GM19324 (cell line): ENCODE results near the gene MISP3.

Experiments
- ATAC-seq: cut with Tn5 transposase; IDR thresholded peaks from one replicate; pipeline ENCODE4 v1.9.1; 2021; ENCODE audit warnings: mild to moderate bottlenecking, moderate library complexity; ENCODE audit not compliant: unreplicated experiment, low FRiP score

Gene MISP3

DNA sequence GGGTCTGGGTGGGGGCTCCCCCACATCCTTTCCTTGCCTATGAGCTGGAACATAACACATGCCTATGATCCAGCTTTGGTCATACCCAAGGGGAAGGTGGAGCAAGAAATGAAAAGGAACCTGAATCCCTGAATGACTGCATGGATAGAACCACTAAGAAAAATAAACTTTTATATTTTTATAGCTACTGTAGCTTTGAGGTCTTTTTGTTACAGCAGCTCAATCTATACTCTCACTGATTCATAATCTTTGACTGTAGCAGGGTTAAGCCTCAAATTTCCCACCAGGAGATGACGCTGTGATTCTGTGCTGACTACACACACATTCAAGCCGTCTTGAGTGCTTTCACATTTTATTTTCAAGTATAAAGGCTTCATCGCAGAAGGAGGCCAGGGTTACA is 19.6 kb upstream of the MISP3 start:
- ATAC-seq = no peak

DNA sequence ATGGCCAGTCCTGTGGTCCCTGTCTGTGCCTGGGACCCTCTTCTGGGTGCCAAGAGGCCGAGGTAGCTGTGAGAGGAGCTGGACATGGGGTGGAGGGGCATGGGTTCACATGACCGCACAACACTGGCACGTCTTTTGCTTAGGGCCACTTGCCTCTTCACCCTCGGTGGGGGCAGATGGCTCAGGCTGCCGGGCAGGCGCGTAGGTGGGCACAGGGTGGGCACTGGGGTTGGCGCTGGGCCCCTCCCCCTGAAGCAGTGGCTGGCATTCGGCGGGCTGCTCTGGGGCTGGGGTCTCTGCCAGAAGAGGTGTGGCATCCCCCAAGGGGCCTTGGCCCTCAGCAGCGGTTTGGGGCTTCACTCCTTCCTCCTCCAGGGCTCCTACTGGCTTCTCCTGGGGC is 19.1 kb upstream of the MISP3 start:
- no peak for ATAC-seq

DNA sequence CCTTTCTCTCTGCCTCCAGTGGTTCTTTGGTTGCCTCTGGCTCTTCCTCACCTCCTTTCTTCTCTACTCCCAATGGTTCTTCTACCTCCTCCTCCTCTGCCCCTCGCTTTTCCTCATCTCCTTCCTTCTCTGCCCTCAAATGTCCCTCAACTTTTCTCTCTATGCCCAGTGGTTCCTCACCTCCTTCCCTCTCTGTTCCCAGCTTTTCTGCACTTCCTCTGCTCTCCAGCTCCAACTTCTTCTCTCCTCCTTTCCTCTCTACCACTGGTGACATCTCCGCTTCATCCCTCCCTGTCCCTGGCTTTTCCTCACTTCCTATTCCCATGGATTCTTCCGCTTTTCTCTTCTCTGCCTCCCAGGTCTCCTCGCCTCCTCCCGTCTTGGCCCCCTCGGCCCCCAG is 18.5 kb upstream of the MISP3 start:
- ATAC-seq = no peak

DNA sequence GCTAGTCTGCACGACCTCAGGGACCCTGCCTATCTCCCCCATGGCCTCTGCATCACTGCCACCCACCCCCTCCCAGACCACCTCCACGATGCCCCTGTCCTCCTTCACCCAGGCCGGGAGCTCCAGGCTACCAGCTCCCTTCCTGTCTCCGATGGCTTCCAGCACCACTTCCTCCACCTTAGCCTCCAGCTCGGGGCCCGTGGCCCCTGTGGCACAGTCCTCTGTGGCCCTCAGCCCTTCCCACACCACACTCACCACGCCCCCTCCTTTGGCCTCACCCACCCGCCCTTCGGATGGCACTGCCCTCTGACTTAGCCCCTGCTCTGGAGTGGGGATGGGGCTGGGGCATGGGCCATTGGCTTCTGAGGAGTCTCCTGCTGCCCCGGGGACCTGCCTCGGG is 17.9 kb upstream of the MISP3 start:
- ATAC-seq = no peak

DNA sequence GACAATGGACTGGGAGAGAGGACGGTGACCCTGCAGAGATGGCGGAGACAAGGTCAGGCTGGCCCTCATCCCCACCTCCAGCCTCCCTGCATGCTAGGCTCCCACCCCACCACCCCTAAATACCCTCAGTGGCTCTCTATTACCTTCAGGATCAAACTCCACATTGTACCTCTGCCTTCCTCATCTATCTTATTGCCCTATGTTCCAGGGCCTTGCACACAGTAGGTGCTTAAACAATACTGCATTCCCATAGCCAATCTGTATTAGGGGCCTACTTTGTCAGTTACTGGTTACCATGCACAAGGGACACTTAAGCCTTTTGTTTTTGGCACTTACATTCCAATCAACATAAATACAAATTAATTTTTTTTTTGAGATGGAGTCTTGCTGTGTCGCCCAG is 17.2 kb upstream of the MISP3 start:
- no peak for ATAC-seq

DNA sequence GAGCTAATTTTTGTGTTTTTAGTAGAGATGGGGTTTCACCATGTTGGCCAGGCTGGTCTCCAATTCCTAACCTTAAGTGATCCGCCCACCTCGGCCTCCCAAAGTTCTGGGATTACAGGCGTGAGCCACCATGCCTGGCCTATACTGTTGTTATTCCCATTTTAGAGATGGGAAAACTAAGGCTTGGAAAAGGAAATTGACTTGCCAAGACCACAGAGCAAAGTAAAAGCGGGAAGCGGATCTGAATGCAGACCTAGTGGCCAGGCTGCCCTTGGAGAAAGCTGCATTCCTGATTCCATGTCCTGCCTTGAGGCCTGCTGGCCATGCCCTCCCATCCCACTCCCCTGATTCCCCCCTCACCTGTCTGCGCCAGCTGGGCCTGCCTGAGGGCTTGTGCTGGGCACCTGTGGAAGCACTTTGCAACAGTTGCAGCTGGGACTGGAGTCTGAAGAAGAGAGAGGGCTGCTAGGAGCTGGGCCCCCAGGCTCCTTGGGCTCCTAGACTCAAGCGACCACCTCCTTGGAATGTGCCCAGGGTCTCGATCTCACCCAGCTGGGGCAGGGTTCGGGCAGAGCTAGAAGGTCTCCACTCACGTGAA is 16.4 kb upstream of the MISP3 start:
- ATAC-seq = no peak

DNA sequence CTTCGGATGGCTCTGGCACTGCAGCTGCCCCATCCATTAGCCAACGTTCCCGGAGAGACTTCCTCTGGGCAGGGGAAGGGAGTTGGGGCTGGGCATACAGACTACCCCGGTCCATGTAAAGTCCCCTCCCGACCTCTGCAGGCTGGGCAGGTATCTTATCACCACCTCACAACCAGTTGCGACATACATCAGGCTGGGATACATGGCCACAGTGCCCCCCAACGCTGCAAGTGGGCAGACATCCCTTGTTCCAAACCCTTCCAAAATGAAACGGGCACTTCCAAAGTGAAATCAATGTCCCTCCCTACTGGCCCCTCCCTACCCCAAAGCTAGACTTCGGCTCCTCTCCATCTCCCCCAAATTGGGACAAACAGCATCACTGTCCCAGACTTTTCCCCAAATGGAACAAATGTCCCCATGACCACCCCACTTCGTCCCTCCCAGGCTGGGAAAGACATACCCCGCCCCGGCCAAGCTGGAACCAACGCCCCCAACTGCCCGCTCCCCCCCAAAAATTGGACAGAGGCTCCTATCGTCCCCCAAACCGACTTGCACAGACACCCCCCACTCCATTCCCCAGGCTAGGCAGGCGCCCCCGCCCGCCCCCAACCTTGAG is 15.7 kb upstream of the MISP3 start:
- no peak for ATAC-seq

DNA sequence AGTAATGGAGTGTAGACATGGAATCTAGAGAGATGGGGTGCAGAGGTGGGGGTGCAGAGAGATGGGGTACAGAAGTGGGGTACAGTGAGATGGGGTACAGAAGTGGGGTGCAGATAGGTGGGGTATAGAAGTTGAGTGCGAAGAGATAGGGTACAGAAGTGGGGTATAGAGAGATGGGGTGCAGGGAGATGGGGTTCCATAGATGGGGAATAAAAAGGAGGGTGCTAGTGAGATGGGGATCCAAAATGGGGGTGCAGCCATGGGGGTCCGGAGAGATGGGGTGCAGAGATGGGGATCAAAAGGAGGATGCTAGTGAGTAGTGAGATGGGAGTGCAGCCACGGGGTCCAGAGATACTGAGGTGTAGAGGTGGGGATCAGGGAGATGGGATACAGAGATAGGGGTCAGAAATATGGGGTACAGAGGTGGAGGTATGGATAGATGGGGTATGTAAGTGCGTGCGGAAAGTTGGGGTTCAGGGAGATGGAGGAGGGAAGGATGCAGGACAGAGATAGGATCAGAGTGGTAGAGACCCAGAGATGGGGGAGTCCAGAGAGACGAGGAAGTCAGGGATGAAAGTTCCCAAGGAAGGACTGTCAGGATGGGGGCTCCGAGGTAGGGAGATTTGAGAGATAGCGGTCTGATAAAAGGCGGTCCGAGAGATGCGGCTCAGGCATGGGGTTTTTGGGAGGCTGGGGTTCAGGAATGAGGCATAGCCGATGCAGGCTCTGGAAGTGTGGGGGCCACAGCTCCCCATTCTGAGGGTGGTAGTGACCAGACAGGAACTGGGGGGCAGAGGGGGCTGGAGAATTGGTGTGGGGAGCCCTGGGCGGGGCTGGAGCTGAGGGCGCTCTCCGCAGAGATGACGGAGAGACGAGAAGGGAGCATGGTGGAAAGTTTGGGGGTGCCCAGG is 14.1 kb upstream of the MISP3 start:
- ATAC-seq = no peak

DNA sequence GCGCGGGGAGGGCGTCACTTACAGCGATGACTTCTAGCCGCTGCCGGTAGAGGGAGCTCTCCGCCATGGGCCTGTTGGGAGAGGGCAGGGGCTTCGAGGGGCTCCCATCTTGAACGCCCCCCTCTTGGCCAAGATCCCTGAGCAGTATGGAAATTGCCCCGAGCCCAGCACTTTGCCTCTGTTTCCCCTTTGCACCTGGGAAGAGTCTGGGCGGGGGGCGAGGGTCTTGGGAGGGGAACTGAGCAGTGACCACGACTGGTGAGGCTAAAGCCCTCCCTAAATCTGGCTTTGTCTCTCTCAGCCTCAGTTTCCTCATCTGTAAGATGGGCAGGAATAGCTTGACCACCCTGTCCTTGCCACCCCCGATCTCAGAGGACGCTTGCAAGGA is 13.5 kb upstream of the MISP3 start:
- ATAC-seq = no peak

DNA sequence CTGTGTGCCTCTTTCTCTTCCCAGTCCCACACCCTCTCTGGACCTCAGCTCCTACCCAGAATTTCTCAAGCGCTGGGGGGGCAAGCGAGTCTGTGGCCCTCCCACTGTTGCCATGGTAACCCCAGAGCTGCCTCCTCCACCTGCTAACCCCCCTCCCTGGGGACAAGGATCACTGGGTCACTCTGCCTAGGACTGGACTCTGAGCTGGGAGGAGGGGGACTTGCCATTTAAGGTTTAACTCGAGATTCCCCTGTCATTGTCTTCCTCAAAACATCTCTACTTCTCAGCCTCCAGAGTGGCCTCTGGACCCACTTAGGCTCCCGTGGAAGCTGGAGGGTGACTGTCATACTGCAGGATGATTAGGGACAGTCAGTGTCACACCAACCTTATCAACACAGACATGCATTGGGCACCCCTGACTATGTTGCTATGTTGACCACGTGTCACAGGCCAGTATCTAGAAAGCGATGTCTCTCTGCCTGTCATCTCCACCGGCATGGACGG is 12.9 kb upstream of the MISP3 start:
- no peak for ATAC-seq

DNA sequence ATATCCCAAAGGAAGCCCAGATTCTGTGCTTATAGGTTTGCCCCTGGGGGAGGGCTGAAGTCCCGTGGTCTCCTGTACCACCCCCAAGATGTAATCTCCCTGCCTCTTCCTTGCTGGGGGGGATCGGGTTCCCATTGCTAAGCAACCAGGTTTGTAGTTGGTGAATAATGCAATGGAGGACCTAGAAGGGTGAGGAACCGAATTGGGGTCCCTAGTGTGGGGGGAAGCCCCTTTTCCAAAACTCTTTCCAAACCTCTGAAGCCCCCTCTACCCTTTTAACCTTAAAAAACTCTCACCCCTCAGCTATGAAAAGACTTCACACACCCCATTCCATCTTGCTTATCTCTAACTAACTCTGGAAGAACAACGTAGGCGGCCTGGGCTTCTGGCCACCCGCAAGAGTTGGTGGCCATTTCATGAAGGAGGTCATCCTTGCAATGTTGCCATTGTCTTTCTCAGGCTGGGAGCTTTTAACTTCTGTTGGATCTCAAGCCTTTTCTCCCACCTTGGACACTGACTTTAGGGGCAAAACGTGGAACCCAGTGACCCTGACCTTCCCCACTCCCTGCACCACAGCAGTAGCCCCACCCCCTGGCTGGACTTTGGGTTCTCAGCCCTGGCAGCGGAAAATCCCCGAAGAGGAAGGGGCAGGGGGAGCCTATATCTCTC is 11.4 kb upstream of the MISP3 start:
- ATAC-seq = no peak

DNA sequence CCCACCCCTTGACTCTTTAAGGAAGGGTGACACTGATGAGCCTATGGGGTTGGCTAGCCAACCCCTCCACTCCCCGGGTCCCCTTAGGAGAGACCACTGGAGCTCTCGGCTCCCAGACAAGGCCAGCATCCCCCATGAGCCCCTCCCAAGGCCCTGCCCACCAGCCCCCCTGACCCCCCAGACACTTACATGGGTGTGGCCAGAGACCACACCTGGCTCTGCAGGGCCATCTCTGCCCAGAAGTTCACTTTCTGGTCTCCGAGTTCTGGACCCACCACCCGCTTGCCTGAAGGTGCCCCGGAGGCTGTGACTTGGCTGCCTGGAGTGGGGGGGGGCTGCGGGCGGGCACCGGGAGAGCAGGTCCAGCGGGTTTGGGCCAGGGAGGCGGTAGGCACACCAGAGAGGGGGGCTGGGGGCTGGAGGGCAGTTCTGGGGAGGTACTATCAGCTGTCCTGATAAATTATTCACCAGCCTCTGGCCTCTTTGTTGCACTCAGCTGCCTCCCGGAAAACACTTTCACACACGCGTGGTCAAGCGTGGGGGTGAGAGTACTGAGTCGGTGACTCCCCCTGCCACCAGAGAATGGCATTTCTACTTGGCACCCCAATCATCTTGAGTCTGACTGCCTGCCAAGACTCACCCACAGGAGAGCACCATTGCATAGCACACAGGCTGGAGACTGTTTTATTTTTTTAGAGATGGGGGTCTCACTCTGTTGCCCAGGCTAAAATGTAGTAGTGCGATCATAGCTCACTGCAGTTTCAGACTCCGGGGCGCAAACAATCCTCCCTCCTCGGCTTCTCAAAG is 10.6 kb upstream of the MISP3 start, which contains the start of gene PALM3:
TSS of gene PALM3 (minus strand) at position 326 of the 807 bp plus-strand sequence. CDS start at position 230, 96 bp downstream.
- ATAC-seq = no peak

DNA sequence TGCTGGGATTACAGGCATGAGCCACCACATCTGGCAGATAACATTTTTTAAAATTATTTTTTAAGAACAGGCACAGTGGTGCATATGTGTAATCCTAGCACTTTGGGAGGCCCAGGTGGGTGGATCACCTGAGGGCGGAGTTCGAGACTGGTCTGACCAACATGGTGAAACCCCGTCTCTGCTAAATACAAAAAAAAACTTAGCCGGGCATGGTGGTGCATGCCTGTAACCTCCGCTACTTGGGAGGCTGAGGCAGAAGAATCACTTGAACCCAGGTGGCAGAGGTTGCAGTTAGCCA is 10.1 kb upstream of the MISP3 start:
- no peak for ATAC-seq

DNA sequence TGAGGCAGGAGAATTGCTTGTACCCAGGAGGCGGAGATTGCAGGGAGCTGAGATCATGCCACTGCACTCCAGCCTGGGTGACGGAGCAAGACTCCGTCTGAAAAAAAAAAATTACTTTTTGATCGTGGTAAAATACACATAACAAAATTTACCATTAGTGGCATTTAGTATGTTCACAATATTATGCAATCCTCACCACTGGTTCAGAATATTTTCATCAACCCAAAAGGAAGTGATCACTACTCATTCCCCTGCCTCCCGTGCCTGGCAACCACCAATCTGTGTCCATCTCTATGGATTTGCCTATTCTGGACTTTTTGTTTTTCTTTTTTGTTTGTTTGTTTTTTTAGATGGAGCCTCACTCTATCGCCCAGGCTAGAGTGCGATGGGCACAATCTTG is 9.5 kb upstream of the MISP3 start:
- no peak for ATAC-seq

DNA sequence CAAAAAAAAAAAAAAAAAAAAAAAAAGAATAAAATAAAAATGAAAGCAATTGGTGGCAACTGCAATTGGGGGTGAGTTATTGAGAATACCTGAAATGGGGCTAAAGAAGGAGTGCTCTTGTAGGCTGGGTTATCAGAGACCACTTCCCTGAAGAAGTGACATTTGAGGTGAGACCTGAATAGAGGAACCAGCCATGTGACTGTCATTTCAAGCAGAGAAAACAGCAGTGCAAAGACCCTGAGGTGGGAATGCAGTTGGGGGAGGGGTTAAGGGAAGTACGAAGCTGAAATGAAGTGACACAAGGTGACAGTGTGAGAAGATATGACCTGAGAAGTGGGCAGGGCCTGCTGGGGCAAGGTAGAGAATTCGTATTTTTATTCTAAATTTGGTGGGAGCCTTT is 6.5 kb upstream of the MISP3 start:
- no peak for ATAC-seq

DNA sequence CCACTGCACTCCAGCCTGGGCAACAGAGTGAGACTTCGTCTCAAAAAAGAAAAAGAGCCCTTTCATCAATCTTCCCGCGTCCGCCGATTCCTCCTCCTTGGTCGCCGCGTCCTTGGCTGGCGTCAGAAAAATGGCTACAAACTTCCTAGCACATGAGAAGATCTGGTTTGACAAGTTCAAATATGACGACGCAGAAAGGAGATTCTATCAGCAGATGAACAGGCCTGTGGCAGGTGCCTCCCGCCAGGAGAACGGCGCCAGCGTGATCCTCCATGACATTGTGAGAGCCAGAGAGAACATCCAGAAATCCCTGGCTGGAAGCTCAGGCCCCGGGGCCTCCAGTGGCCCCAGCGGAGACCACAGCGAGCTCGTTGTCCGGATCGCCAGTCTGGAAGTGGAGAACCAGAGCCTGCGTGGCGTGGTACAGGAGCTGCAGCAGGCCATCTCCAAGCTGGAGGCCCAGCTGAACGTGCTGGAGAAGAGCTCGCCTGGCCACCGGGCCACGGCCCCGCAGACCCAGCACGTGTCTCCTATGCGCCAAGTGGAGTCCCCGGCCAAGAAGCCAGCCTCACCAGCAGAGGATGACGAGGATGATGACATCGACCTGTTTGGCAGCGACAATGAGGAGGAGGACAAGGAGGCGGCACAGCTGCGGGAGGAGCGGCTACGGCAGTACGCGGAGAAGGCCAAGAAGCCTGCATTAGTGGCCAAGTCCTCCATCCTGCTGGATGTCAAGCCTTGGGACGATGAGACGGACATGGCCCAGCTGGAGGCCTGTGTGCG is 2.1 kb upstream of the MISP3 start:
- no peak for ATAC-seq

DNA sequence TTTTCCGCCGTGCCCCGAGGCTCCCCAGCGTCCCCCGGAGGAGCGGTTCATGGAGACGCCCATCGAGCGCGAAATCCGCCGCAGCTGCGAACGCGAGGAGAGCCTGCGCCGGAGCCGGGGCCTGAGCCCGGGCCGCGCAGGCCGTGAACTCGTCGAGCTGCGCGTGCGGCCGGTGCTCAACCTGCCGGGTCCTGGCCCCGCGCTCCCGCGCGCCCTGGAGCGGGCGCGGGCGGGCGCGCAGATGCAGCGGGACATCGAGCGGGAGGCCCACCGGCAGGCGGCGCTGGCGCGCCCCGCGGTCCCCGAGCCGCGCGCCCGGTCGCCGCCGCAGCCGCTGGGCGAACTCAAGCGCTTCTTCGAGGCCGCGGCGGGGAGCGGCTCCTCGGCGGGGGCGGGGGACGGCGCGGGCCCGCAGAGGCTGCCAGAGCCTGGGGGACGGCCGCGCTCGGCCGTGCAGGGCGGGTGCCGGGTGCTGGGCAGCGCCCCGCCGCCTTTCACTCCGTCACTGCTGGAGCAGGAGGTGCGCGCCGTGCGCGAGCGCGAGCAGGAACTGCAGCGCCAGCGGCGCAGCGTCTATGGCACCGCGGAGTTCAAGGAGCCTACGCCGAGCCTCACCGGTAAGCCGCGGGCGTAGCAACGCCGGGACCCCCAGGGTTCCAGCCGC is 807 bp downstream of the MISP3 start:
- ATAC-seq = peak; percentile 63

DNA sequence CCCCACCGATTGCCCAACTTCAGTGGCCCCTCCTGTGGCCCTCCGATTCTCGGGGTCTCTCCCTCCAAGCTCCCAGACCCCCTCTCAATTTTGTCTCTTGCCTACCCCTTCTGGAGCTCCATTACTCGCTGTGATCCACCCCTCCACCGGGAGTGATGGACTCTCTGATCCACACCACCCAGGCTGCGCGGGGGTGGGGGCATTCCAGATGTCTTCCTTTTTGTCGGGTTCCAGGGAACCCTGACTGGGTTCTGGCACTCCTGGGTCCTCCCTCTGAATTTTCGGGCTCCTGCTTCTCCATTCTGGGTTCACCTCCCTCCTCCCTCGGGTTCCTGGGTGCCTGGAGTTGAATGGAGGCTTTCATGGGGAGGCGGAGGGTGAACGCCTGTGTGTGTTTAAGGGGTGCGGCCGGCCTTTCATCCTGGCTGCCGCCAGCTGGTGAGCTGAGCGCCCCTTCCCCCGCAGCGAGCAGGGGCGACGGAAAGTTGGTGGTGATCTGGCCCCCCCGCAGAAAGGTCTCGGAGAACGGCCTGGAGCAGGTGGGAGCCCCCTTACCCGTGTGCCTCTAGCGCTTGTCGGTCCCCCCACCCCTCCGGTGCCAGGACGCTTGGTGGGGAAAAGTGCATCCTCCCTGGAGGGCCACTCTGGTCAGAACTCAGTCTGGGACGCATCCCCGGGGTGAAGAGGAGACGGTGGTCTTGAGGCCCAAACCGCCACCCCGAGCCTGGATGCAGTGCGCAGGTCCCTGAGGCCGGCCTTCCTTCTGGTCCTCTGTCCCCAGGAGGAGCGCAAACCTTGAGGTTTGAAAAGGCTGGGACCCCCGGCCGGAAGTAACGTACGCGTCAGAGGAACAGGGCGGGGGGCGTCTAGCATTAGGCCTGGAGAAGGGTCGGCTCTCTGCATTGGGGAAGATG is 1.6 kb downstream of the MISP3 start:
- no peak for ATAC-seq
